Measurements from ENCODE around the gene PGM3.

- no peak for TF ChIP-seq POLR2A (IDR thresholded peaks at IDR 0.05)
- TF ChIP-seq CTCF (IDR thresholded peaks at IDR 0.05) = no peak
These were observed 6.3 kb upstream of the PGM3 start for GRCh38 chr6:83199173-83199862.

Measured in lower leg skin (tissue), 3 donors.